ENCODE measurements around the gene EEF1A2.

- TF ChIP-seq, protein P1, sequence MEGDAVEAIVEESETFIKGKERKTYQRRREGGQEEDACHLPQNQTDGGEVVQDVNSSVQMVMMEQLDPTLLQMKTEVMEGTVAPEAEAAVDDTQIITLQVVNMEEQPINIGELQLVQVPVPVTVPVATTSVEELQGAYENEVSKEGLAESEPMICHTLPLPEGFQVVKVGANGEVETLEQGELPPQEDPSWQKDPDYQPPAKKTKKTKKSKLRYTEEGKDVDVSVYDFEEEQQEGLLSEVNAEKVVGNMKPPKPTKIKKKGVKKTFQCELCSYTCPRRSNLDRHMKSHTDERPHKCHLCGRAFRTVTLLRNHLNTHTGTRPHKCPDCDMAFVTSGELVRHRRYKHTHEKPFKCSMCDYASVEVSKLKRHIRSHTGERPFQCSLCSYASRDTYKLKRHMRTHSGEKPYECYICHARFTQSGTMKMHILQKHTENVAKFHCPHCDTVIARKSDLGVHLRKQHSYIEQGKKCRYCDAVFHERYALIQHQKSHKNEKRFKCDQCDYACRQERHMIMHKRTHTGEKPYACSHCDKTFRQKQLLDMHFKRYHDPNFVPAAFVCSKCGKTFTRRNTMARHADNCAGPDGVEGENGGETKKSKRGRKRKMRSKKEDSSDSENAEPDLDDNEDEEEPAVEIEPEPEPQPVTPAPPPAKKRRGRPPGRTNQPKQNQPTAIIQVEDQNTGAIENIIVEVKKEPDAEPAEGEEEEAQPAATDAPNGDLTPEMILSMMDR (IDR thresholded peaks at IDR 0.05; ENCODE audit: low read depth, low read length): no peak
- TF ChIP-seq EZH2phosphoT487 (IDR thresholded peaks at IDR 0.05; ENCODE audit: low read depth): no peak
Observed at GRCh38 chr20:63519668-63520503, 21.0 kb upstream of the EEF1A2 start.
